Stimulated activated naive CD4-positive, alpha-beta T cell treated with Interleukin-2 at 50 U/mL for 16 hours (primary cell): Measurements from ENCODE around the gene SCAF1.
A peak's percentile ranks its signal among the peaks of the same experiment; 100 is the strongest.

Experiments used
- DNase-seq: peaks from one replicate; lab custom pipeline; 2025; lab: John Stamatoyannopoulos, UW

The SCAF1 gene

GRCh38 chr19:49646586-49646985, 4.6 kb downstream of the SCAF1 start:
- no peak for DNase-seq

GRCh38 chr19:49651029-49651819, 9.2 kb downstream of the SCAF1 start:
- no peak for DNase-seq

DNA sequence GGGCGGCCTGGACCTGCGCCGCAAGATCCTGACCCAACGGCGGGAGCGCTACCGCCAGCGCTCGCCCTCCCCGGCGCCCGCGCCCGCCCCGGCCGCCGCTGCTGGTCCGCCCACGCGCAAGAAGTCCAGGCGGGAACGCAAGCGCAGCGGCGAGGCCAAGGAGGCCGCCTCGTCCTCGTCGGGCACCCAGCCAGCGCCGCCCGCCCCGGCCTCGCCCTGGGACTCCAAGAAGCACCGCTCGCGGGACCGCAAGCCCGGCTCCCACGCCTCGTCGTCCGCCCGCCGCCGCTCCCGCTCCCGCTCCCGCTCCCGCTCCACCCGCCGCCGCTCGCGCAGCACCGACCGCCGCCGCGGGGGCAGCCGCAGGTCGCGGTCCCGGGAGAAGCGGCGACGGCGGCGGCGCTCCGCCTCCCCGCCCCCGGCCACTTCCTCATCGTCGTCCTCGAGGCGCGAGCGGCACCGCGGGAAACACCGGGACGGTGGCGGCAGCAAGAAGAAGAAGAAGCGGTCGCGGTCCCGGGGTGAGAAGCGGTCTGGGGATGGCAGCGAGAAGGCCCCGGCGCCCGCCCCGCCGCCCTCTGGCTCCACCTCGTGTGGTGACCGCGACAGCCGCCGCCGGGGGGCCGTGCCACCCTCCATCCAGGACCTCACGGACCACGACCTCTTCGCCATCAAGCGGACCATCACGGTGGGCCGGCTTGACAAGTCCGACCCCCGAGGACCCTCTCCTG, 10.0 kb downstream of the SCAF1 start:
- DNase-seq = no peak

- DNase-seq = no peak
Observed at GRCh38 chr19:49652551-49653465, 10.8 kb downstream of the SCAF1 start.

DNA sequence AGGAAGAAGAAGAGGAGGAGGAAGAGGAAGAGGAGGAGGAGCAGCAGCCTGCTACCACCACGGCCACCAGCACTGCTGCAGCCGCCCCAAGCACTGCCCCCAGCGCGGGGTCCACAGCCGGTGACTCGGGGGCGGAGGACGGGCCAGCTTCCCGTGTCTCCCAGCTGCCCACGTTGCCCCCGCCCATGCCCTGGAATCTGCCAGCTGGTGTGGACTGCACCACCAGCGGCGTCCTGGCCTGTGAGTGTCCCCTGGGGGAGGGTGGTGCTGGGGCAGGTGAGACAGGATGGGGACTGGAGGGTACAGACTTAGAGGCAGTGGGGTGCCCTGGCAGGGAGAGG, 11.4 kb downstream of the SCAF1 start:
- DNase-seq = no peak

- no peak for DNase-seq
Observed at GRCh38 chr19:49654581-49654980, 12.6 kb downstream of the SCAF1 start.

DNA sequence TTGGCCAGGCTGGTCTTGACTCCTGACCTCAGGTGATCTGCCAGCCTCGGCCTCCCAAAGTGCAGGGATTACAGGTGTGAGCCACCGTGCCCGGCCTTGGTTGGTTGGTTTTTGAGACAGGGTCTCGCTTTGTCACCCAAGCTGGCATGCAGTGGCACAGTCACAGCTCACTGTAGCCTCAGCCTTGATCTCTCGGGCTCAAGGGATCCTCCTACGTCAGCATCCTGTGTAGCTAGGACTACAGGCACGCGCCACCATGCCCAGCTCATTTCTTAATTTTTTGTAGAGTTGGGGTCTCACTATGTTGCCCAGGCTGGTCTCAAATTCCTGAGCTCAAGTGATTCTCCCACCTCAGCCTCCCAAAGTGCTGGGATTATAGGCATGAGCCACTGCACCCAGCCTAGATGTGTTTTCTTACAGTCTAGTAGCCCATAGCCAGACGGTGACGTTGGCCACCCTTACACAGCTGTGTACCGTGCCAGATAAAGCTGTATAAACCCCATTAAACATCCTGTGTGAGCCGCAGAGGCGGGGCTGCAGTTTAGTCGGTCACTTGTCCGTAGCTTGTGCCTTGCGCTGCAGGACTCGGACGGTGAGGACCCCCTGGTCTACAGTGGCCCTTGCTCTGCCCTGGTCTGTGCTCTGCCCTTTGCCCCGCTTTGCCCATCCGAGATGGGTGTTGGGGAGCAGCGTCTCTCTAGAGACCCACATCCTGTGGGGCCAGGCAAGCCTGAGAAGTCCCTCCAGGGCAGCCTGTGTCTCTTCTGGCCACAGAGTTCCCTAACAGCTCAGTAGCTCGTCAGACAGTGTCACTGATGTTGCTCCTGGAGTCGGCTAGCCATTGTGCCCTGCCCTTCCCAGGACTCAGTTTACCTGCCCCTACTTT, 13.8 kb downstream of the SCAF1 start:
- no peak for DNase-seq

GRCh38 chr19:49656456-49657109, 14.6 kb downstream of the SCAF1 start:
- no peak for DNase-seq

GRCh38 chr19:49657493-49658138, 15.6 kb downstream of the SCAF1 start:
- DNase-seq = no peak

DNA sequence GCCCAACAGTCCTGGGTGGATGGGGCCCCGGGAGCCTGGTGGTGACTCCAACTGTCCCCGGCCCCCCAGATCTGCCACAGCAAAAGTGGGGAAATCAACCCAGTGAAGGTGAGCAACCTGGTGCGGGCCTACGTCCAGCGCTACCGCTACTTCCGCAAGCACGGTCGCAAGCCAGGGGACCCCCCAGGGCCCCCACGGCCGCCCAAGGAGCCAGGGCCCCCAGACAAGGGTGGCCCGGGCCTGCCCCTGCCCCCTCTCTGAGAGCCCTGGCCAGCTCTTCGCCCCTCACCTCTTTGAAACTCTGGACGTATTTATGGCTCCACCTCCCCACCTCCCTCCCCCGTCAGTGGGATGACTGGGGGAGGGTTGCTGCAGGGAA, 16.1 kb downstream of the SCAF1 start:
- no peak for DNase-seq

DNA sequence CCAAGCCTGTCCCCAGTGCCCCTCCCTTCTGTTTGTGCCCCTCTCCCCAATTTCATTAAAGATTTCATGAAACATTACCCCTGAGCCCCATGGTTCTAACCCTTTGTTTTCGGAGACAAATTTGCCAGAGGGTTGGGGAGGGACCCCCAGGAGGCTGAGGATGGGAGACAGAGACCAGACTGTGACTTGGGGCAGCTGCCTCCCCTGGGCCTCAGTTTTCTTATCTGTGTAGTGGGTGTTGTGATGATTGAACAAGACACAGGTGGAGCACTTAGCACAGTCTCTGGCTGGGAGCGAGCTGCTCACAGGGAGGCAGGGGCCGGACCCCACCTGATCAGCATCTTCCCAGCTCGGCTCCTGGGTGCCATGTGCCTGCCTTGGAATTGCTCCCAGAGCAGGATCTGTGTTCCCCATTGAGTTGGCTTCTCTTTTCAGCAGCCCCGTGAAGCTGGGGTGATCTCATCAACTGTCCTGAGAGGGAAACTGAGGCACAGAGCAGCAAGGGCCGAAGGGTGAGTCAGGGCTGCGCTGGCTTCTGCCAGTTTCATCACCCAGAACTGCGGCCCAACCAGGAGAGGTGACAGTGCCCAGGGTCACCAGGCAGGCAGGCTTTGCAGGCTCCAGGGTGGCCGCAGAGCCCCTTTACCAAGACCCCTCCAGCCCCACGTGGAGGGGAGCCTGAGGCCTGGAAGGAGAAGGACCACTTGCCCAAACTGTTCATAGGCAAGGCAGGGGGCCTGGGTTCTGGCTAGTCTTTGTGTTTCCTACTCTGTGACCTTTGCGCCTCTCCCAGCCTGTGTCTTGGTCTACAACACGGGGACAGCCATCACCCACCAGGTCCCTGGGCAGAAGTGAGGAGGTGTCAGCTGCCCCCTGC, 16.8 kb downstream of the SCAF1 start:
- no peak for DNase-seq

GRCh38 chr19:49660338-49660961, 18.4 kb downstream of the SCAF1 start:
- DNase-seq = no peak

DNA sequence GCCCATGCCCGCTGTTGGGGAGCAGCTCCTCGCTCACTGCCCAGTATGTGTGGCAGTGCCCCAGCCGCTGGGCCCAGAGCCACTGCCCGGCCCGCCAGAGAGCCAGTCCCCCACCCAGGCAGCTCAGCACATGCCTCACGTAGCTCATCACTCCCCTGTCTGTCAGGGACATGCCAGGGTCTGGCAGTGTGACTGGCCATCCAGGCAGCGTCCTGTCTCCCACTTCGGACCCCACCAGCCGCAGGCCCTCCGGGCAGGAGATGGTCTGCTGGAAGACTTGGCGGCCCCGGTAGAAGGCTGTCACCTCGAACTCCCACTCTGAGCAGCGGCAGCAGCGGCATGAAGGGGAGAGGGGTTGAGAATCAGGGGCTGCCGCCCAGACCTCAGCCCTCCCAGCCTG, 20.0 kb downstream of the SCAF1 start:
- no peak for DNase-seq

DNA sequence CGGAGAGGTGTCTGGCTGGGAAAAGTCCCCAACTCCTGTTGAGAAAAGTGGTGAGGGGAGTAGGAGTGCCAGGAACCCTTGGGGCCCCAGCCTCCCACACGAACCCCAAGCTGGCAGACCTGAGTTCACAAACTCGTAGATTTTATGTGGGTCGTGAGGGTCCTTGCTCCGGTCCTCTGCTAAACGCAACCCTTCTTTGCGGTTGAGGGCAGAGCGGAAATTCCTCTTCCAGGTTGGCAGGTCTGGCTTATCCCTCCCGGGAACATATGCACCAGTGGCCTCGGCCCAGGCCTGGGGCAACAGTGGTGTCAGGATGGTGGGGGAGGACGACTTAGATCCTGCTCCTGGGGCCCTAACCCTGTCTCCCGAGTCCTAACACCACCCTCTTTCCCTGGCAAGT, 21.2 kb downstream of the SCAF1 start:
- DNase-seq = no peak

GRCh38 chr19:49664171-49665035, 22.4 kb downstream of the SCAF1 start:
- peak; percentile 87 for DNase-seq

GRCh38 chr19:49665036-49665350, 23.0 kb downstream of the SCAF1 start:
- no peak for DNase-seq

DNA sequence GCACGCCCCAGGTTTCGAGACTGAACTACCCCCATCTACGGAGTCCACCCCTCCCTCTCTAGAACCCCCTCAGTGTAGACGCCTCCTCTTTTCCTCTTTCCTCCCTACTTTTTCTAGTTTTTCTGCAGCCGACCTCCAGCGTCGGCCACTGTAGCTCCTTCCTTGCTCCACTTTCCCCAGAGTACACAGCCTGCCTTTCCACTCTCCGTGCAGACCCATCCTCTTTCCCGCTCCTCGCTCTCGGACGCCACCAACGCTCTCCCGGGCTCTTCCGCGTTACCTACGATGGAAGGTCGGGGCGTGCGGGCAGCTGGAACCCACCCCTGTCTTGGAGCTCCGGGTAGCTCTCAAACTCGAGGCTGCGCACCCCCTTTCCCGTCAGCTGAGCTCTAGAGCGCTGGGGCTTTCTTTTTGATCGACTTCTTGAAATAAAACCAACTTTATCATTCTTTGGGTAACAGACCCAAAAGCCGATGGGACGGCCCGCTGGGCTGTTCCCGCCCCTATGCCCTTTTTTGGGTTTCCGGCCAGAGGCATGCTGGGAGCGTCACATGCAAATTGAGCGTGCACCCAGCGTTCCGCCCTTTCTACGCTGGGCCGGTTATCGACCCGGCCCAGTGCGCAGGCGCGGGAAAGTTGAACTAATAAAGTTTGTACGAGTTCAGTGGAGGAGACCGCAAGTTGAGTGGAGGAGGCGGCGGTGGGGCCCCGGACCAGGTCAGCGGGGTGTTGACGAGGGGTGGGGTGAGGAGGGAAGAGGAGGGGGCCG, 23.5 kb downstream of the SCAF1 start, which contains the start of the genes BCL2L12 and IRF3:
TSS of gene BCL2L12 (plus strand) at position 583 of the 769 bp plus-strand sequence. CDS start 760 bp downstream, outside the sequence.
TSS of gene IRF3 (minus strand) at position 507 of the 769 bp plus-strand sequence. CDS start 1,019 bp downstream, outside the sequence.
- peak; percentile 97 for DNase-seq
